PFSK-1 (cell line): ENCODE results near the gene NGFR.

Source experiments
- FOXP2 ChIP-seq: optimal IDR thresholded peaks from 2 replicates; pipeline ENCODE3; 2011; ENCODE audit warnings: borderline replicate concordance, control low read depth, inconsistent platforms; ENCODE audit not compliant: insufficient read depth; ENCODE audit errors: extremely low read length, extremely low read depth
- POLR2AphosphoS5 ChIP-seq: IDR thresholded peaks from 2 replicates; pipeline ENCODE4 v1.6.1; 2012; ENCODE audit warnings: low read depth, mild to moderate bottlenecking, control low read depth, low read length, moderate library complexity
- REST ChIP-seq, 2 experiments: IDR thresholded peaks; 2 replicates each; pipeline versions ENCODE4 v1.6.1 to v1.8.0; 2011 to 2012; ENCODE audit warnings: low read depth in 2 of 2, low read length in 2 of 2, control low read depth in 1 of 2, inconsistent platforms in 1 of 2, mild to moderate bottlenecking in 1 of 2, moderate library complexity in 1 of 2; ENCODE audit not compliant: insufficient read depth in 1 of 2
- SIN3A ChIP-seq: IDR thresholded peaks from 2 replicates; pipeline ENCODE4 v1.6.1; 2012; ENCODE audit warnings: mild to moderate bottlenecking, low read length, moderate library complexity, borderline replicate concordance; ENCODE audit not compliant: insufficient read depth
- TAF1 ChIP-seq: IDR thresholded peaks from 2 replicates; pipeline ENCODE4 v1.6.1; 2012; ENCODE audit warnings: low read length, control low read depth, borderline replicate concordance; ENCODE audit not compliant: insufficient read depth

NGFR gene

GRCh38 chr17:49494399-49494985, 601 bp upstream of the NGFR start:
- TF ChIP-seq POLR2AphosphoS5 (no peak), REST (IDR thresholded peaks at IDR 0.05; ENCODE audit: insufficient read depth in 1 of 2, low read depth in 2 of 2, low read length in 2 of 2) (no peak), FOXP2 (no peak), TAF1 (no peak), SIN3A (no peak)

- TF ChIP-seq FOXP2 (no peak), POLR2AphosphoS5 (no peak), REST (IDR thresholded peaks at IDR 0.05; ENCODE audit: insufficient read depth in 1 of 2, low read depth in 2 of 2, low read length in 2 of 2) (no peak), SIN3A (no peak), TAF1 (no peak)
Observed at GRCh38 chr17:49495842-49496182, 719 bp downstream of the NGFR start.

- TF ChIP-seq REST (IDR thresholded peaks at IDR 0.05; ENCODE audit: insufficient read depth in 1 of 2, low read depth in 2 of 2, low read length in 2 of 2) (no peak), FOXP2 (peak; percentile 68), TAF1 (no peak)
Observed at GRCh38 chr17:49496183-49496866, 1.2 kb downstream of the NGFR start.

GRCh38 chr17:49496867-49497147, 1.7 kb downstream of the NGFR start:
- TF ChIP-seq REST (IDR thresholded peaks at IDR 0.05; ENCODE audit: insufficient read depth in 1 of 2, low read depth in 2 of 2, low read length in 2 of 2) (no peak), FOXP2 (no peak), POLR2AphosphoS5 (no peak), SIN3A (no peak), TAF1 (no peak)
